Endodermal cell (in vitro differentiated cells): ENCODE data around the gene PLCH2. TPM values are rescaled to one million over a fixed set of nuclear protein-coding genes. Genes with fewer than 3 reads are reported as not detected.

Experiments used
- DNase-seq: peaks from one replicate; pipeline ENCODE4 v3.0.0-alpha.2; 2017
- H3K27ac ChIP-seq: 2 replicates; pipeline ENCODE4 v1.5.1; 2013; ENCODE audit warnings: mild to moderate bottlenecking, low read depth, low read length, moderate library complexity
- H3K27me3 ChIP-seq: 2 replicates; pipeline ENCODE4 v1.6.1; 2013; ENCODE audit warnings: mild to moderate bottlenecking, low read length, moderate library complexity; ENCODE audit not compliant: insufficient read depth, control insufficient read depth, poor library complexity, severe bottlenecking
- H3K36me3 ChIP-seq: 2 replicates; pipeline ENCODE4 v1.7.0; 2013; ENCODE audit warnings: mild to moderate bottlenecking, low read length, moderate library complexity; ENCODE audit not compliant: control insufficient read depth, insufficient read depth
- H3K4me1 ChIP-seq: one replicate; pipeline ENCODE4 v1.7.0; 2013; ENCODE audit warnings: low read length; ENCODE audit not compliant: control insufficient read depth, insufficient read depth
- H3K4me3 ChIP-seq: 2 replicates; pipeline ENCODE4 v1.5.1; 2013; ENCODE audit warnings: mild to moderate bottlenecking, low read length, moderate library complexity
- H3K9ac ChIP-seq: 2 replicates; pipeline ENCODE4 v1.6.1; 2013; ENCODE audit warnings: mild to moderate bottlenecking, low read length, moderate library complexity; ENCODE audit not compliant: poor library complexity, severe bottlenecking; ENCODE audit errors: extremely low read depth
- H3K9me3 ChIP-seq: 2 replicates; pipeline ENCODE4 v1.6.1; 2013; ENCODE audit warnings: mild to moderate bottlenecking, low read length, moderate library complexity; ENCODE audit not compliant: control insufficient read depth
- H3K27ac Mint-ChIP-seq: 2 replicates; pipeline ENCODE4 v1.8.0; 2020; ENCODE audit warnings: mixed read lengths
- H3K27me3 Mint-ChIP-seq: 2 replicates; pipeline ENCODE4 v1.8.0; 2021; ENCODE audit warnings: mild to moderate bottlenecking, mixed read lengths; ENCODE audit not compliant: insufficient read depth
- H3K36me3 Mint-ChIP-seq: 2 replicates; pipeline ENCODE4 v1.8.0; 2020; ENCODE audit warnings: low read depth, mixed read lengths
- H3K4me1 Mint-ChIP-seq: 2 replicates; pipeline ENCODE4 v1.8.0; 2020; ENCODE audit warnings: mixed read lengths
- H3K4me3 Mint-ChIP-seq: 2 replicates; pipeline ENCODE4 v1.8.0; 2020; ENCODE audit warnings: mild to moderate bottlenecking, moderate library complexity, mixed read lengths
- H3K9me3 Mint-ChIP-seq: 2 replicates; pipeline ENCODE4 v1.8.0; 2020; ENCODE audit warnings: mild to moderate bottlenecking, mixed read lengths
- CTCF ChIP-seq: fragments of 200-600 bp; sonication (generic); conservative IDR thresholded peaks from 2 replicates; pipeline ENCODE4 v1.5.0; 2021; ENCODE audit warnings: antibody characterized with exemption, mild to moderate bottlenecking
- WGBS, 2 experiments: methylation state at CpG; one replicate each; pipeline versions ENCODE4 v1.1.5 to v1.1.7; 2013; ENCODE audit warnings: missing lambda C conversion rate in 2 of 2, mixed read lengths in 1 of 2; ENCODE audit not compliant: insufficient coverage in 1 of 2, insufficient read length in 1 of 2; 5-methylcytosine and 5-hydroxymethylcytosine counted together
- total RNA-seq, 2 donors: library from RNA; stranded (reverse); fragmentation: NEBNext Ultra II Directional in 1 of 2; extraction: Animal tissue kit (Norgen Biotek cat#: 25700) in 1 of 2; gene quantifications; 2 replicates in 1 of 2; 3 replicates in 1 of 2; pipeline ENCODE4 v1.2.1, GENCODE V29; 2021

The PLCH2 gene
- total RNA-seq, 2 donors from 2014 or later: 0.18 to 0.31 TPM

GRCh38 chr1:2447276-2448097, 28.6 kb upstream of the PLCH2 start:
- peaks cover 25% of the 10 kb centered on the region for H3K27me3 Mint-ChIP-seq
- H3K27ac Mint-ChIP-seq: no peak overlapping the region
- H3K9me3 Mint-ChIP-seq: no peaks in the 10 kb centered on the region
- H3K27me3 ChIP-seq: peaks cover 30% of the 10 kb centered on the region
- no peaks in the 10 kb centered on the region for H3K9me3 ChIP-seq
- peak overlapping the region; percentile 86 for H3K27ac ChIP-seq
- 80 to 83% methylated on average over 14 to 23 of the region's 23 CpGs for WGBS, 2 experiments
- H3K36me3 ChIP-seq: no peaks in the 10 kb centered on the region
- no peak overlapping the region for H3K9ac ChIP-seq
- H3K36me3 Mint-ChIP-seq: no peaks in the 10 kb centered on the region
- H3K4me3 ChIP-seq: no peak overlapping the region
- no peak for DNase-seq
- no peak for TF ChIP-seq CTCF
- no peak overlapping the region for H3K4me3 Mint-ChIP-seq
- H3K4me1 Mint-ChIP-seq: no peaks in the 10 kb centered on the region
- no peaks in the 10 kb centered on the region for H3K4me1 ChIP-seq

GRCh38 chr1:2448098-2448445, 28.0 kb upstream of the PLCH2 start:
- no peak overlapping the region for H3K27ac ChIP-seq
- peaks cover 20% of the 10 kb centered on the region for H3K27me3 Mint-ChIP-seq
- no peaks in the 10 kb centered on the region for H3K36me3 ChIP-seq
- H3K4me3 Mint-ChIP-seq: no peak overlapping the region
- H3K9ac ChIP-seq: no peak overlapping the region
- H3K27ac Mint-ChIP-seq: no peak overlapping the region
- no peaks in the 10 kb centered on the region for H3K9me3 ChIP-seq
- DNase-seq: no peak
- H3K27me3 ChIP-seq: peaks cover 24% of the 10 kb centered on the region
- H3K4me1 ChIP-seq: no peaks in the 10 kb centered on the region
- no peaks in the 10 kb centered on the region for H3K36me3 Mint-ChIP-seq
- H3K4me3 ChIP-seq: no peak overlapping the region
- 72 to 85% methylated on average over 17 to 18 of the region's 18 CpGs for WGBS, 2 experiments
- no peaks in the 10 kb centered on the region for H3K4me1 Mint-ChIP-seq
- TF ChIP-seq CTCF: no peak
- no peaks in the 10 kb centered on the region for H3K9me3 Mint-ChIP-seq

GRCh38 chr1:2449636-2450454, 26.2 kb upstream of the PLCH2 start:
- H3K27me3 ChIP-seq: peaks cover 9% of the 10 kb centered on the region
- H3K27ac Mint-ChIP-seq: no peak overlapping the region
- WGBS, 2 experiments: 91 to 98% methylated on average over 12 to 23 of the region's 23 CpGs
- H3K4me3 Mint-ChIP-seq: no peak overlapping the region
- H3K36me3 ChIP-seq: no peaks in the 10 kb centered on the region
- H3K9me3 ChIP-seq: no peaks in the 10 kb centered on the region
- no peak for DNase-seq
- no peaks in the 10 kb centered on the region for H3K9me3 Mint-ChIP-seq
- H3K4me1 ChIP-seq: no peaks in the 10 kb centered on the region
- no peak for TF ChIP-seq CTCF
- H3K4me3 ChIP-seq: no peak overlapping the region
- no peak overlapping the region for H3K27ac ChIP-seq
- H3K36me3 Mint-ChIP-seq: no peaks in the 10 kb centered on the region
- peaks cover 6% of the 10 kb centered on the region for H3K27me3 Mint-ChIP-seq
- H3K4me1 Mint-ChIP-seq: no peaks in the 10 kb centered on the region
- H3K9ac ChIP-seq: no peak overlapping the region
